IPS DF 4.7 (cell line): ENCODE results near the gene IGF1R.

ENCODE experiments used
- DNase-seq: peaks from one replicate; pipeline ENCODE4 v3.0.0-alpha.2; 2013; ENCODE audit warnings: low spot score; ENCODE audit errors: extremely low read depth

IGF1R gene

GRCh38 chr15:98671060-98672008 is 23.0 kb downstream of the IGF1R start:
- DNase-seq = no peak

- DNase-seq = no peak
These were observed 24.8 kb downstream of the IGF1R start for GRCh38 chr15:98673133-98673532.

GRCh38 chr15:98674336-98674735 is 26.0 kb downstream of the IGF1R start:
- no peak for DNase-seq

GRCh38 chr15:98676586-98677270 is 28.4 kb downstream of the IGF1R start:
- no peak for DNase-seq

GRCh38 chr15:98677345-98678059 is 29.2 kb downstream of the IGF1R start:
- no peak for DNase-seq

GRCh38 chr15:98678484-98678883 is 30.1 kb downstream of the IGF1R start:
- no peak for DNase-seq

- DNase-seq = no peak
These were observed 32.7 kb downstream of the IGF1R start for GRCh38 chr15:98681061-98681460.

GRCh38 chr15:98682992-98683701 is 34.8 kb downstream of the IGF1R start:
- DNase-seq = no peak

- DNase-seq = no peak
These were observed 35.5 kb downstream of the IGF1R start for GRCh38 chr15:98683831-98684230.

GRCh38 chr15:98684436-98684835 is 36.1 kb downstream of the IGF1R start:
- DNase-seq = no peak

- DNase-seq = no peak
These were observed 36.7 kb downstream of the IGF1R start for GRCh38 chr15:98684995-98685525.

GRCh38 chr15:98686983-98687382 is 38.6 kb downstream of the IGF1R start:
- no peak for DNase-seq

- DNase-seq = no peak
These were observed 41.1 kb downstream of the IGF1R start for GRCh38 chr15:98689431-98689861.

GRCh38 chr15:98690272-98690950 is 42.1 kb downstream of the IGF1R start:
- DNase-seq = no peak

GRCh38 chr15:98692213-98692612 is 43.9 kb downstream of the IGF1R start:
- no peak for DNase-seq

- DNase-seq = no peak
These were observed 45.8 kb downstream of the IGF1R start for GRCh38 chr15:98694161-98694560.

- DNase-seq = no peak
These were observed 50.5 kb downstream of the IGF1R start for GRCh38 chr15:98698792-98699191.

- no peak for DNase-seq
These were observed 51.5 kb downstream of the IGF1R start for GRCh38 chr15:98699591-98700424.

- no peak for DNase-seq
These were observed 52.2 kb downstream of the IGF1R start for GRCh38 chr15:98700519-98700918.
